HCT116 (cell line): ENCODE measurements around the gene STAG3. TPM values are rescaled to one million over a fixed set of nuclear protein-coding genes. Genes with fewer than 3 reads are reported as not detected.

ENCODE experiments used
- ATAC-seq: fragments of 200-7000 bp; cut with Tn5 transposase; 2 replicates; pipeline ENCODE4 v1.9.1; 2020; ENCODE audit warnings: mild to moderate bottlenecking, moderate library complexity
- BruUV-seq: library from RNA; stranded (reverse); fragments of 400-500 nt; replicated peaks from 2 replicates; lab custom pipeline; 2021; lab: Mats Ljungman, UMichigan
- CTCF ChIA-PET: fragments of 300-600 bp; sonication (Branson Sonifier 250); formaldehyde crosslinking; loops from one replicate; lab custom pipeline; 2021; ENCODE audit warnings: antibody characterized with exemption; lab: Charles Lee
- POLR2A ChIA-PET: fragments of 300-600, 350-600 bp; sonication (Branson Sonifier 250); formaldehyde crosslinking; loops from one replicate; lab custom pipeline; 2021; ENCODE audit warnings: antibody characterized with exemption; lab: Charles Lee
- RAD21 ChIA-PET, 2 experiments: fragments of 300-600 bp; sonication (Branson Sonifier 250); formaldehyde crosslinking; loops; one replicate each; lab custom pipeline; 2023; ENCODE audit warnings: low total read pairs in 2 of 2; ENCODE audit not compliant: uncharacterized antibody in 2 of 2, unreplicated experiment in 2 of 2, low non-redundant PET in 1 of 2; lab: Charles Lee
- DNase-seq: peaks from one replicate; pipeline ENCODE4 v3.0.0-alpha.2; 2010; ENCODE audit warnings: low read depth, low spot score
- H2AFZ ChIP-seq: fragments of 200-600 bp; shearing (Covaris generic), sonication (generic); 2 replicates; pipeline ENCODE4 v1.6.1; 2017; ENCODE audit warnings: low read depth, mixed run types, mixed read lengths, antibody characterized with exemption, low read length; ENCODE audit not compliant: poor library complexity, severe bottlenecking
- H3K27ac ChIP-seq: 2 replicates; pipeline ENCODE4 v1.5.1; 2012; ENCODE audit warnings: low read depth, low read length
- H3K27me3 ChIP-seq: fragments of 200-600 bp; sonication (generic); 2 replicates; pipeline ENCODE4 v1.6.1; 2016; ENCODE audit warnings: mixed run types, low read length, mixed read lengths; ENCODE audit not compliant: insufficient read depth
- H3K36me3 ChIP-seq, 2 experiments: fragments of 200-500 bp in 1 of 2; fragments of 200-600 bp in 1 of 2; sonication (Bioruptor generic) in 1 of 2; sonication (generic) in 1 of 2; 2 replicates each; pipeline versions ENCODE4 v1.5.1 to v1.6.1; 2014 to 2016; ENCODE audit warnings: low read length in 2 of 2, inconsistent platforms in 1 of 2, mixed read lengths in 1 of 2, mixed run types in 1 of 2; ENCODE audit not compliant: insufficient read depth in 2 of 2, control insufficient read depth in 1 of 2
- H3K4me1 ChIP-seq, 2 experiments: fragments of 200-600 bp in 1 of 2; sonication (generic) in 1 of 2; 2 replicates each; pipeline versions ENCODE4 v1.5.1 to v1.6.1; 2012 to 2017; ENCODE audit warnings: low read length in 2 of 2, inconsistent platforms in 1 of 2, mild to moderate bottlenecking in 1 of 2, mixed read lengths in 1 of 2, mixed run types in 1 of 2, moderate library complexity in 1 of 2; ENCODE audit not compliant: insufficient read depth in 2 of 2, control insufficient read depth in 1 of 2
- H3K4me2 ChIP-seq: fragments of 200-600 bp; sonication (generic); 2 replicates; pipeline ENCODE4 v1.6.1; 2017; ENCODE audit warnings: mixed run types, low read length, mixed read lengths
- H3K4me3 ChIP-seq, 2 experiments: fragments of 200-600 bp in 1 of 2; sonication (generic) in 1 of 2; replicated peaks in 1 of 2; 2 replicates each; pipeline ENCODE4 v1.5.1; 2011 to 2016; ENCODE audit warnings: low read length in 2 of 2, control low read depth in 1 of 2, low read depth in 1 of 2, mild to moderate bottlenecking in 1 of 2, mixed read lengths in 1 of 2, mixed run types in 1 of 2
- H3K79me2 ChIP-seq: fragments of 200-600 bp; sonication (generic); 2 replicates; pipeline ENCODE4 v1.6.1; 2017; ENCODE audit warnings: mild to moderate bottlenecking, mixed run types, low read length, moderate library complexity, mixed read lengths; ENCODE audit not compliant: insufficient read depth
- H3K9ac ChIP-seq: fragments of 200-600 bp; sonication (generic); 2 replicates; pipeline ENCODE4 v1.6.1; 2016; ENCODE audit warnings: low read length, mixed read lengths
- H3K9me2 ChIP-seq: fragments of 200-600 bp; sonication (generic), shearing (Covaris generic); 2 replicates; pipeline ENCODE4 v1.6.1; 2017; ENCODE audit warnings: mixed run types, mild to moderate bottlenecking, moderate library complexity; ENCODE audit not compliant: insufficient read depth
- H3K9me3 ChIP-seq, 2 experiments: fragments of 200-500 bp in 1 of 2; fragments of 200-600 bp in 1 of 2; sonication (Bioruptor generic) in 1 of 2; sonication (generic) in 1 of 2; 2 replicates each; pipeline ENCODE4 v1.6.1; 2014 to 2017; ENCODE audit warnings: low read length in 2 of 2, mixed read lengths in 2 of 2, inconsistent platforms in 1 of 2, low read depth in 1 of 2, mild to moderate bottlenecking in 1 of 2, mixed run types in 1 of 2, moderate library complexity in 1 of 2; ENCODE audit not compliant: control insufficient read depth in 1 of 2, insufficient read depth in 1 of 2
- H4K20me1 ChIP-seq: fragments of 200-600 bp; sonication (generic), shearing (Covaris generic); 2 replicates; pipeline ENCODE4 v1.6.1; 2017; ENCODE audit warnings: mixed run types, mild to moderate bottlenecking, moderate library complexity; ENCODE audit not compliant: insufficient read depth
- CBX3 ChIP-seq: IDR thresholded peaks from 2 replicates; pipeline ENCODE4 v1.6.1; 2012; ENCODE audit warnings: low read depth
- CEBPB ChIP-seq: IDR thresholded peaks from 2 replicates; pipeline ENCODE4 v1.6.1; 2012; ENCODE audit warnings: low read depth
- CTCF ChIP-seq, 3 experiments: fragments of 200-600 bp in 1 of 3; sonication (generic) in 1 of 3; IDR thresholded peaks in 2 of 3; conservative IDR thresholded peaks in 1 of 3; 2 replicates each; pipeline ENCODE4 v1.5.1; 2012 to 2017; ENCODE audit warnings: low read depth in 2 of 3, low read length in 2 of 3, antibody characterized with exemption in 1 of 3, borderline replicate concordance in 1 of 3, control low read depth in 1 of 3, mild to moderate bottlenecking in 1 of 3, mixed read lengths in 1 of 3, mixed run types in 1 of 3, moderate library complexity in 1 of 3; ENCODE audit not compliant: insufficient read depth in 1 of 3
- EGR1 ChIP-seq: IDR thresholded peaks from 2 replicates; pipeline ENCODE4 v1.6.1; 2012; ENCODE audit warnings: low read depth
- EZH2 ChIP-seq: fragments of 200-600 bp; sonication (generic); IDR thresholded peaks from 2 replicates; pipeline ENCODE4 v1.6.1; 2017; ENCODE audit warnings: antibody characterized with exemption, mixed run types
- EZH2phosphoT487 ChIP-seq: fragments of 200-600 bp; IDR thresholded peaks from 2 replicates; pipeline ENCODE4 v1.6.1; 2018; ENCODE audit warnings: antibody characterized with exemption, borderline replicate concordance
- POLR2AphosphoS5 ChIP-seq: IDR thresholded peaks from 2 replicates; pipeline ENCODE4 v1.6.1; 2011; ENCODE audit warnings: mild to moderate bottlenecking, low read depth, low read length, moderate library complexity
- SIN3A ChIP-seq: IDR thresholded peaks from 2 replicates; pipeline ENCODE4 v1.6.1; 2012; ENCODE audit warnings: low read depth
- SP1 ChIP-seq: IDR thresholded peaks from 2 replicates; pipeline ENCODE4 v1.6.1; 2012; ENCODE audit warnings: low read depth
- YY1 ChIP-seq: IDR thresholded peaks from 2 replicates; pipeline ENCODE4 v1.6.1; 2011; ENCODE audit warnings: low read length, low read depth, moderate library complexity, mild to moderate bottlenecking; ENCODE audit not compliant: insufficient replicate concordance; ENCODE audit errors: extremely low read depth
- ZNF274 ChIP-seq: fragments of 200-500 bp; sonication (Bioruptor generic); IDR thresholded peaks from 2 replicates; pipeline ENCODE4 v1.6.1; 2014; ENCODE audit warnings: mild to moderate bottlenecking, low read depth, low read length, inconsistent platforms
- intact Hi-C: fragments of 100-400 bp; cut with micrococcal nuclease; formaldehyde crosslinking; loops from 2 replicates; pipeline ENCODE4 v1.10.0; 2022
- total RNA-seq: library from RNA; stranded (reverse); gene quantifications from one replicate; pipeline ENCODE4 v1.2.1, GENCODE V29; 2021; ENCODE audit not compliant: unreplicated experiment
- TF ChIP-seq, protein P1 (sequence below): IDR thresholded peaks from 2 replicates; pipeline ENCODE4 v1.6.1; 2012

Gene STAG3
- total RNA-seq, 1 experiment from 2014 or later = 1.2 TPM

GRCh38 chr7:100132126-100132525, 45.6 kb upstream of the STAG3 start (continued):
- no peak for TF ChIP-seq EZH2phosphoT487
- no peak for TF ChIP-seq ZNF274
- no peak for TF ChIP-seq CEBPB
- no peak for TF ChIP-seq EGR1
- no peak for TF ChIP-seq CBX3

GRCh38 chr7:100132697-100133151, 45.0 kb upstream of the STAG3 start:
- H3K9me2 ChIP-seq = no peaks in the 10 kb centered on the region
- ATAC-seq (peak; percentile 81), DNase-seq (no peak)
- H3K4me3 ChIP-seq = no peak overlapping the region
- ChIA-PET CTCF (interaction anchor here (0.5 to 3.7 kb wide), 15 partner anchors 10 to 682 kb away, joined by 3 to 47 read pairs (median 3); partner anchors contain the start of genes GPC2, LAMTOR4 and STAG3), RAD21 (interaction anchor here (0.7 to 1.6 kb wide), 3 partner anchors 84 to 296 kb away, joined by 3 to 7 read pairs (median 3); partner anchors contain the start of gene ZCWPW1 (in 1 of the 2)), POLR2A (no interaction called here)
- no TSS peak for BruUV-seq
- H3K4me1 ChIP-seq = peaks cover 29 to 33% of the 10 kb centered on the region in 2 experiments
- H2AFZ ChIP-seq = no peak overlapping the region
- no peak overlapping the region for H3K27ac ChIP-seq
- H3K9me3 ChIP-seq = no peaks in the 10 kb centered on the region
- TF ChIP-seq CEBPB (no peak), SIN3A (no peak), YY1 (no peak), ZNF274 (no peak), POLR2AphosphoS5 (no peak), EZH2 (no peak), SP1 (no peak), CTCF (IDR thresholded peaks at IDR 0.05 in 2 of 3, conservative IDR thresholded peaks at IDR 0.05 in 1 of 3; ENCODE audit: borderline replicate concordance in 1 of 3, insufficient read depth in 1 of 3, low read depth in 2 of 3, low read length in 2 of 3) (peak in 2 of 3 experiments; percentile 93 to 98; a peak in 4 of 6 replicates)
- TF ChIP-seq, protein P1, sequence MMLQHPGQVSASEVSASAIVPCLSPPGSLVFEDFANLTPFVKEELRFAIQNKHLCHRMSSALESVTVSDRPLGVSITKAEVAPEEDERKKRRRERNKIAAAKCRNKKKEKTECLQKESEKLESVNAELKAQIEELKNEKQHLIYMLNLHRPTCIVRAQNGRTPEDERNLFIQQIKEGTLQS = no peak
- no peaks in the 10 kb centered on the region for H4K20me1 ChIP-seq
- no peaks in the 10 kb centered on the region for H3K27me3 ChIP-seq
- H3K4me2 ChIP-seq = peak overlapping the region; percentile 6; the same call in 1 of the 2 replicates
- no peak overlapping the region for H3K9ac ChIP-seq
- intact Hi-C loops = loop anchor here (1.0 to 5.0 kb wide), 3 partner anchors 85 to 274 kb away; no protein-coding TSS in a partner anchor
- no peaks in the 10 kb centered on the region for H3K79me2 ChIP-seq
- H3K36me3 ChIP-seq = no peaks in the 10 kb centered on the region
